A549 treated with GW870086 at 1 μM for 4 hours (cell line): Measurements from ENCODE around the gene CNRIP1. TPM values are rescaled to one million over a fixed set of nuclear protein-coding genes. Genes with fewer than 3 reads are reported as not detected.

Experiments used
- total RNA-seq: library from RNA; stranded (reverse); fragments of 200-300 nt; extraction: Qiagen RNA extraction; gene quantifications from 5 replicates; pipeline ENCODE4 v1.2.3, GENCODE V29; 2022; ENCODE audit warnings: low read depth

CNRIP1 gene
- total RNA-seq, result 1.7 to 2.2 TPM (median 1.9 TPM) in 5 replicates

GRCh38 chr2:68319398-68320117 is at the start of gene CNRIP1:
Gene CNRIP1 (minus strand): TSS chr2:68319949. CDS start chr2:68319400, 549 bp downstream.

GRCh38 chr2:68365087-68365486 is 45.3 kb upstream of the CNRIP1 start, which contains the start of gene PLEK:
Gene PLEK (plus strand): TSS chr2:68365282. CDS start chr2:68365352, 70 bp downstream.

DNA sequence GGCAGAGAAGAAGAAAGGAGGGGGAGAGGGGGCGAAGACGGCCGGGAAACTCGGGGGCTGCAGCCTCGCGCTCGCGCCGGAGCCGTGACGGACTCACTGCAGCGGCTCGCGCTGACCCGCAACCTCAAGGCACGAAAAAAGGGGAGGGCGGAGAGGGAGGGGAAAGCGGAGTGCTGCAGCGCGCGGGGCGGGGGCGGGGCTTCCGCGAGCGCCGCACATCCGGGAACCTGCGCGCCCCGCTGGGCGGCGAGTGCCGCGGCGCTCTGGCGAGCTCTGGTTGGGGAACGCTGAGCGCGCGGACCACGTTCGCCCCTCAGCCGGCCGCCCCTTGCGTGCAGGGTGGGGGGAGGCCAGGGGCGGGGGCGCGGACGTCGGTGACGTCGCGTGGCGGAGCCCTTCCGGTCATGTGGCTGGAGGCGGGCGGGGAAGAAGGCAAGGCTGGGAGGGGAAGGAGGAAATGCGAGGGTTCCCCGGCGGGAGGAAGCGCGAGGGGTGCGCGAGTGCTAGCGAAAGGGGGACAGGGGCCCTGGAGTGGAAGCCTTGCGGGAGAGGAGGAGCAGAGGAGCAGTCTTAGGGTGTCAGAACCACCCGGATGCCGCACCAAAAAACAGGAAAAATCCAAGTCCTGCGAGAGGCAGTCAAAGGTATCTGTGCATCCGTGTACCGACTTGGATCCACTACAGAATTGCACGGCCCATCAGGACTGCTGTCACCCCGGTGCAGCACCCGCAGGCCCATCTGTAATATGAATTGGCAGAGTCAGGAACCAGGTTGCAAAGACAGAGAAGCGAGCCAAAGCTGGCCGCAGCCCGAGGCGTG is 67.1 kb downstream of the CNRIP1 start, which contains the start of gene PPP3R1:
Gene PPP3R1, minus strand, starts transcription at position 133 of the 819 bp plus-strand sequence. CDS start 405 bp downstream, outside the sequence.

Other genes starting within 250 kb of the CNRIP1 start
- 53.6 to 58.9 TPM (median 55.2 TPM) in 5 replicates for gene PNO1, start 162.1 kb downstream of the CNRIP1 start, total RNA-seq
- 52.2 to 67.5 TPM (median 59.8 TPM) in 5 replicates for gene PPP3R1, start 67.4 kb downstream of the CNRIP1 start, total RNA-seq
- gene PLEK, start 45.3 kb upstream of the CNRIP1 start, total RNA-seq, result 0.06 TPM in 1 of 5 replicates, not detected in the others
- 0.34 to 0.61 TPM (median 0.52 TPM) in 5 replicates for gene FBXO48, start 147.3 kb upstream of the CNRIP1 start, total RNA-seq
- 0.54 to 0.66 TPM (median 0.66 TPM) in 5 replicates for gene APLF, start 147.6 kb upstream of the CNRIP1 start, total RNA-seq